Hepatocyte (in vitro differentiated cells): ENCODE measurements around the gene ADAM10. TPM values are rescaled to one million over a fixed set of nuclear protein-coding genes. Genes with fewer than 3 reads are reported as not detected.
A peak's percentile ranks its signal among the peaks of the same experiment; 100 is the strongest.

Experiments used
- DNase-seq: peaks from one replicate; pipeline ENCODE4 v3.0.0-alpha.2; 2016; ENCODE audit warnings: low spot score
- H2AFZ ChIP-seq: fragments of 200-600 bp; sonication (generic); 2 replicates; pipeline ENCODE4 v1.6.0; 2016; ENCODE audit warnings: antibody characterized with exemption, mild to moderate bottlenecking
- H3K27ac ChIP-seq: fragments of 200-600 bp; sonication (generic); 2 replicates; pipeline ENCODE4 v1.5.1; 2016; ENCODE audit warnings: mild to moderate bottlenecking
- H3K27me3 ChIP-seq: fragments of 200-600 bp; sonication (generic); 2 replicates; pipeline ENCODE4 v1.6.1; 2016
- H3K36me3 ChIP-seq: fragments of 200-600 bp; sonication (generic); replicated peaks from 2 replicates; pipeline ENCODE4 v1.5.1; 2016; ENCODE audit warnings: low read depth; ENCODE audit not compliant: insufficient read depth
- H3K4me1 ChIP-seq: fragments of 200-600 bp; sonication (generic); 2 replicates; pipeline ENCODE4 v1.5.1; 2016; ENCODE audit warnings: mild to moderate bottlenecking, moderate library complexity; ENCODE audit not compliant: insufficient read depth
- H3K4me2 ChIP-seq: fragments of 200-600 bp; sonication (generic); 2 replicates; pipeline ENCODE4 v1.6.0; 2016
- H3K4me3 ChIP-seq: fragments of 200-600 bp; sonication (generic); 2 replicates; pipeline ENCODE4 v1.5.1; 2016; ENCODE audit warnings: mild to moderate bottlenecking
- H3K79me2 ChIP-seq: fragments of 200-600 bp; sonication (generic); 2 replicates; pipeline ENCODE4 v1.6.0; 2017; ENCODE audit warnings: mild to moderate bottlenecking
- H3K9me2 ChIP-seq: fragments of 200-600 bp; sonication (generic); replicated peaks from 2 replicates; pipeline ENCODE4 v1.6.0; 2017; ENCODE audit warnings: mild to moderate bottlenecking; ENCODE audit not compliant: insufficient read depth
- H3K9me3 ChIP-seq: fragments of 200-600 bp; sonication (generic); 2 replicates; pipeline ENCODE4 v1.5.1; 2016; ENCODE audit warnings: low read depth, mild to moderate bottlenecking
- H4K20me1 ChIP-seq: fragments of 200-600 bp; sonication (generic); 2 replicates; pipeline ENCODE4 v1.6.0; 2016; ENCODE audit warnings: mild to moderate bottlenecking; ENCODE audit not compliant: insufficient read depth, poor library complexity, severe bottlenecking
- EZH2 ChIP-seq: fragments of 200-600 bp; sonication (generic); IDR thresholded peaks from 2 replicates; pipeline ENCODE4 v1.6.1; 2016; ENCODE audit warnings: antibody characterized with exemption, mild to moderate bottlenecking, borderline replicate concordance
- EZH2phosphoT487 ChIP-seq: fragments of 200-600 bp; sonication (generic); IDR thresholded peaks from one replicate; pipeline ENCODE4 v1.6.1; 2018; ENCODE audit warnings: antibody characterized with exemption, mild to moderate bottlenecking, low read depth, moderate library complexity; ENCODE audit not compliant: unreplicated experiment, severe bottlenecking
- WGBS: methylation state at CpG from one replicate; pipeline ENCODE4 v1.1.6; 2016; ENCODE audit warnings: low lambda C conversion rate; ENCODE audit errors: missing lambda C conversion rate; 5-methylcytosine and 5-hydroxymethylcytosine counted together
- polyA plus RNA-seq: library from polyadenylated mRNA; unstranded; fragments of >200 nt; fragmentation: Nextera tagmentation; extraction: Ambion mirVana; gene quantifications from 2 replicates; pipeline ENCODE4 v1.2.1, GENCODE V29; 2016
- total RNA-seq: library from RNA; depleted of rRNA; stranded (reverse); fragments of >200 nt; gene quantifications from 2 replicates; pipeline ENCODE4 v1.2.3, GENCODE V29; 2014
- TF ChIP-seq, protein P1 (sequence below): fragments of 200-600 bp; sonication (generic); IDR thresholded peaks from 2 replicates; pipeline ENCODE4 v1.5.1; 2016; ENCODE audit warnings: antibody characterized with exemption, mild to moderate bottlenecking; ENCODE audit not compliant: poor library complexity

The ADAM10 gene, protein sequence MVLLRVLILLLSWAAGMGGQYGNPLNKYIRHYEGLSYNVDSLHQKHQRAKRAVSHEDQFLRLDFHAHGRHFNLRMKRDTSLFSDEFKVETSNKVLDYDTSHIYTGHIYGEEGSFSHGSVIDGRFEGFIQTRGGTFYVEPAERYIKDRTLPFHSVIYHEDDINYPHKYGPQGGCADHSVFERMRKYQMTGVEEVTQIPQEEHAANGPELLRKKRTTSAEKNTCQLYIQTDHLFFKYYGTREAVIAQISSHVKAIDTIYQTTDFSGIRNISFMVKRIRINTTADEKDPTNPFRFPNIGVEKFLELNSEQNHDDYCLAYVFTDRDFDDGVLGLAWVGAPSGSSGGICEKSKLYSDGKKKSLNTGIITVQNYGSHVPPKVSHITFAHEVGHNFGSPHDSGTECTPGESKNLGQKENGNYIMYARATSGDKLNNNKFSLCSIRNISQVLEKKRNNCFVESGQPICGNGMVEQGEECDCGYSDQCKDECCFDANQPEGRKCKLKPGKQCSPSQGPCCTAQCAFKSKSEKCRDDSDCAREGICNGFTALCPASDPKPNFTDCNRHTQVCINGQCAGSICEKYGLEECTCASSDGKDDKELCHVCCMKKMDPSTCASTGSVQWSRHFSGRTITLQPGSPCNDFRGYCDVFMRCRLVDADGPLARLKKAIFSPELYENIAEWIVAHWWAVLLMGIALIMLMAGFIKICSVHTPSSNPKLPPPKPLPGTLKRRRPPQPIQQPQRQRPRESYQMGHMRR
- total RNA-seq (125 and 163 TPM in 2 replicates), polyA plus RNA-seq (112 and 121 TPM in 2 replicates)

DNA sequence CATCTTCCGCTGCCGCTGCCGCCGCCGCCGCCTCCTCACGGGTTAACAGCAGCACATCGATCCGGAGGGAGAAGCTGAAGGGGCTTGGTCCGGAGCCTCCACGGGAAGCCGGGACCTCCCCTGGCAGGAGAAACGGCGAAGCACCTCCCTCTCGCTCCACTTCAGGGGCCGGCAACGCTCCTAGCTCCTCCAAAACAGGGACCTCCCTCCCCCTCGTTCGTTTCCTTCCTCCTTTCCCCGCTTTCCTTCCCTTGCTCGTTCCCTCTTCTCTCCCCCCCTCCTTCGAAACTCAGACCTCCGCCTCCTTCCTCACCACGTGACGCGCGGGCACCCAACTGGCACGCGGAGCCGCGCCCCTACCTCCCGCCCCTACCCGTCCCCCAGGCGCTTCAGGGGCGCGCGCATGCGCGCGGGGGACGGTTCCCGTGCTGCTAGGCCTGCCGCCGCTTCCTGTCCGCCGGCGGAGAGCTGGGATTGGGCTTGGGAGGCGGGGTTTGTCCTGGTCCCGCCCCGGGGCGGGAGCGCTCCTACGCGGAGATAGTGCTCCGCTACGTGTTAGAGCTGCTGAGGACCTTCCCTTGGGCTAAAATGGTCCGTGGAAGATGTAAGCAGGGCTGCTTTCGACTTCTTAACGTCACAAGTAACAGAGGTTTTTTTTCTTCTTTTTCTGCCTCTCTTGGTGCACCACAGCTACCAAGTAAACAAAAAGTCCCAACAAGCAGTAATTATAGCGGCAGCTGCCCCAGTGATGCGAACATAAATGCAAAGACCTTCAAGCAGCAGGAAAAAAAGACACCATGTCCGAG lies at the start of gene ADAM10:
Gene ADAM10 (minus strand): TSS at position 176 of the 806 bp plus-strand sequence. CDS start 173 bp downstream, at position 3.
- no peaks in the 10 kb centered on the region for H3K9me3 ChIP-seq
- H4K20me1 ChIP-seq = peaks cover 28% of the 10 kb centered on the region
- peaks cover 40% of the 10 kb centered on the region for H3K79me2 ChIP-seq
- peak within 1 kb of the TSS; percentile 78 for H3K4me3 ChIP-seq
- DNase-seq = peak; percentile 100
- WGBS = under 1% methylated on average over 45 of the region's 62 CpGs
- H3K4me1 ChIP-seq = peaks cover 15% of the 10 kb centered on the region
- H3K36me3 ChIP-seq = no peaks in the 10 kb centered on the region
- H3K9me2 ChIP-seq = no peaks in the 10 kb centered on the region
- H3K27ac ChIP-seq = peak within 1 kb of the TSS; percentile 98
- no peaks in the 10 kb centered on the region for H3K27me3 ChIP-seq
- TF ChIP-seq EZH2 = no peak
- TF ChIP-seq, protein P1, sequence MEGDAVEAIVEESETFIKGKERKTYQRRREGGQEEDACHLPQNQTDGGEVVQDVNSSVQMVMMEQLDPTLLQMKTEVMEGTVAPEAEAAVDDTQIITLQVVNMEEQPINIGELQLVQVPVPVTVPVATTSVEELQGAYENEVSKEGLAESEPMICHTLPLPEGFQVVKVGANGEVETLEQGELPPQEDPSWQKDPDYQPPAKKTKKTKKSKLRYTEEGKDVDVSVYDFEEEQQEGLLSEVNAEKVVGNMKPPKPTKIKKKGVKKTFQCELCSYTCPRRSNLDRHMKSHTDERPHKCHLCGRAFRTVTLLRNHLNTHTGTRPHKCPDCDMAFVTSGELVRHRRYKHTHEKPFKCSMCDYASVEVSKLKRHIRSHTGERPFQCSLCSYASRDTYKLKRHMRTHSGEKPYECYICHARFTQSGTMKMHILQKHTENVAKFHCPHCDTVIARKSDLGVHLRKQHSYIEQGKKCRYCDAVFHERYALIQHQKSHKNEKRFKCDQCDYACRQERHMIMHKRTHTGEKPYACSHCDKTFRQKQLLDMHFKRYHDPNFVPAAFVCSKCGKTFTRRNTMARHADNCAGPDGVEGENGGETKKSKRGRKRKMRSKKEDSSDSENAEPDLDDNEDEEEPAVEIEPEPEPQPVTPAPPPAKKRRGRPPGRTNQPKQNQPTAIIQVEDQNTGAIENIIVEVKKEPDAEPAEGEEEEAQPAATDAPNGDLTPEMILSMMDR = no peak
- no peak for TF ChIP-seq EZH2phosphoT487
- H2AFZ ChIP-seq = peak within 1 kb of the TSS; percentile 78
- H3K4me2 ChIP-seq = peak within 1 kb of the TSS; percentile 78

DNA sequence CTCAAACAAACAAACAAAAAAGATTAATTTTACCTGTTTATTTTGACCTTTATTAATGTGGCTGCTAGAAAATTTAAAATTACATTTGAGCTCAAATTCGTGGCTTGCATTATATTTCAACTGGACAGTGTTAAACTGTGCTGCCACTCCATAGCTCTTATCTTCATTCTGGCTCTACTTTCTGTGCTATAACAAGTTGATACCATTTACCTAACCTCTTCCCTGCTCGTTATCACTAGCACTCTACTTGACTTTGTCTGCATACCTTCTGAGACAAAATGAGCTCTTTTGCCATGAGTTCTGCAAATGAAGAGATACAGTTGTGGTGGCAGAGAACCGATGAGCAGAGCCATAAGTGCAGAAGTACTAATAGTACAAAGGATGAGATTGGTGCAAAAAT lies 48.0 kb upstream of the ADAM10 start:
- H2AFZ ChIP-seq = no peak overlapping the region
- H3K4me2 ChIP-seq = no peak overlapping the region
- no peak overlapping the region for H3K27ac ChIP-seq
- DNase-seq = no peak
- H3K9me3 ChIP-seq = no peaks in the 10 kb centered on the region
- 81% methylated on average over 3 of the region's 3 CpGs for WGBS
- H3K27me3 ChIP-seq = no peaks in the 10 kb centered on the region
- H3K9me2 ChIP-seq = no peaks in the 10 kb centered on the region
- H3K36me3 ChIP-seq = no peaks in the 10 kb centered on the region
- H3K4me1 ChIP-seq = no peaks in the 10 kb centered on the region
- no peaks in the 10 kb centered on the region for H4K20me1 ChIP-seq
- TF ChIP-seq EZH2phosphoT487 (no peak), EZH2 (no peak)
- TF ChIP-seq, protein P1 = no peak
- peaks cover 30% of the 10 kb centered on the region for H3K79me2 ChIP-seq
- no peak overlapping the region for H3K4me3 ChIP-seq

DNA sequence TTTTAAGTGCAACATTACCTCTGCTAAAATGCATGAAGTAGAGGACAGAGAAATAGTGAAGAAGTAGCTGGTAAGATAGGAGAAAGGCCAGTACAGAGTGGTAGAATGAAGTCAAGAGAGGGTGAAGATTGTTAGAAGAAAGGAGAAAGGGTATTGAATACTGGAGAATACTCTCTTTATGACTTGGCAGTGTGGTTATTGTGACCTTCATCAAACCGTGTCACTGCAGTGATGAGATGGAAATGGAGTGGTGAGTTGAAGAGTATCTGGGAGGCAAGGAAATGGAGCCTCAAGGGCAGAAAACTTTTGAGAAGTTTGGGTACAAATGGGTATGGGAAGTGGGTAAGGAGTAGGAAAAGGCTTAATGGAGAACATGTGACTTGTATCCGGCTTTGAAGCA lies 46.3 kb upstream of the ADAM10 start:
- no peak overlapping the region for H3K4me3 ChIP-seq
- DNase-seq = no peak
- TF ChIP-seq, protein P1 = no peak
- TF ChIP-seq EZH2 = no peak
- no peak for TF ChIP-seq EZH2phosphoT487
- H3K4me1 ChIP-seq = no peaks in the 10 kb centered on the region
- no peaks in the 10 kb centered on the region for H3K27me3 ChIP-seq
- peaks cover 32% of the 10 kb centered on the region for H3K79me2 ChIP-seq
- H3K36me3 ChIP-seq = no peaks in the 10 kb centered on the region
- H4K20me1 ChIP-seq = no peaks in the 10 kb centered on the region
- 85% methylated on average over 2 of the region's 2 CpGs for WGBS
- H3K27ac ChIP-seq = no peak overlapping the region
- H2AFZ ChIP-seq = no peak overlapping the region
- H3K9me2 ChIP-seq = no peaks in the 10 kb centered on the region
- no peaks in the 10 kb centered on the region for H3K9me3 ChIP-seq
- no peak overlapping the region for H3K4me2 ChIP-seq
